H9 (cell line): Measurements from ENCODE around the gene NLRP12. TPM values are rescaled to one million over a fixed set of nuclear protein-coding genes. Genes with fewer than 3 reads are reported as not detected.

ENCODE experiments used
- DNase-seq: peaks from one replicate; pipeline ENCODE4 v3.0.0-alpha.2; 2017
- H2AFZ ChIP-seq: one replicate; pipeline ENCODE4 v1.6.1; 2013; ENCODE audit warnings: mild to moderate bottlenecking, low read length, control low read depth, moderate library complexity
- H2AK5ac ChIP-seq: 2 replicates; pipeline ENCODE4 v1.6.1; 2013; ENCODE audit warnings: low read length, control low read depth, mixed read lengths; ENCODE audit not compliant: insufficient read length
- H2BK120ac ChIP-seq: one replicate; pipeline ENCODE4 v1.6.1; 2013; ENCODE audit warnings: low read depth, mild to moderate bottlenecking, low read length, control low read depth, inconsistent platforms; ENCODE audit not compliant: poor library complexity, severe bottlenecking
- H2BK12ac ChIP-seq: 2 replicates; pipeline ENCODE4 v1.6.1; 2013; ENCODE audit warnings: low read length, control low read depth, mixed read lengths, low read depth; ENCODE audit not compliant: insufficient read length
- H2BK15ac ChIP-seq: 2 replicates; pipeline ENCODE4 v1.6.1; 2013; ENCODE audit warnings: low read depth, low read length, control low read depth
- H2BK20ac ChIP-seq: one replicate; pipeline ENCODE4 v1.6.1; 2013; ENCODE audit warnings: low read depth, mild to moderate bottlenecking, low read length, control low read depth, inconsistent platforms; ENCODE audit not compliant: poor library complexity, severe bottlenecking
- H2BK5ac ChIP-seq: 2 replicates; pipeline ENCODE4 v1.6.1; 2013; ENCODE audit warnings: low read length, control low read depth, mixed read lengths; ENCODE audit not compliant: insufficient read length
- H3K14ac ChIP-seq: 2 replicates; pipeline ENCODE4 v1.6.1; 2013; ENCODE audit warnings: low read length, control low read depth; ENCODE audit not compliant: insufficient read depth
- H3K18ac ChIP-seq: 2 replicates; pipeline ENCODE4 v1.6.1; 2013; ENCODE audit warnings: low read depth, mild to moderate bottlenecking, mixed read lengths, low read length, control low read depth; ENCODE audit not compliant: insufficient read length
- H3K23ac ChIP-seq: 2 replicates; pipeline ENCODE4 v1.6.1; 2013; ENCODE audit warnings: low read length, control low read depth, mixed read lengths, low read depth; ENCODE audit not compliant: insufficient read length
- H3K23me2 ChIP-seq: 2 replicates; pipeline ENCODE4 v1.6.1; 2013; ENCODE audit warnings: low read depth, mild to moderate bottlenecking, mixed read lengths, low read length, control low read depth; ENCODE audit not compliant: insufficient read length, poor library complexity, severe bottlenecking
- H3K27ac ChIP-seq: 2 replicates; pipeline ENCODE4 v1.5.1; 2013; ENCODE audit warnings: low read length, control low read depth, mixed read lengths, low read depth; ENCODE audit not compliant: insufficient read length
- H3K27me3 ChIP-seq: 2 replicates; pipeline ENCODE4 v1.6.1; 2013; ENCODE audit warnings: low read length, control low read depth, inconsistent platforms; ENCODE audit not compliant: insufficient read depth
- H3K4ac ChIP-seq: 2 replicates; pipeline ENCODE4 v1.6.1; 2013; ENCODE audit warnings: low read depth, mild to moderate bottlenecking, control low read depth, inconsistent platforms, low read length, moderate library complexity
- H3K4me1 ChIP-seq: 2 replicates; pipeline ENCODE4 v1.6.1; 2013; ENCODE audit warnings: low read length, control low read depth, inconsistent platforms; ENCODE audit not compliant: insufficient read depth
- H3K4me2 ChIP-seq: 2 replicates; pipeline ENCODE4 v1.6.1; 2013; ENCODE audit warnings: low read length, control low read depth, mixed read lengths; ENCODE audit not compliant: insufficient read length, insufficient read depth
- H3K56ac ChIP-seq: 2 replicates; pipeline ENCODE4 v1.6.1; 2013; ENCODE audit warnings: low read depth, mild to moderate bottlenecking, mixed read lengths, low read length, control low read depth; ENCODE audit not compliant: insufficient read length
- H3K79me1 ChIP-seq: 2 replicates; pipeline ENCODE4 v1.6.1; 2013; ENCODE audit warnings: low read depth, mild to moderate bottlenecking, moderate library complexity, low read length, control low read depth, inconsistent platforms; ENCODE audit not compliant: insufficient read depth, poor library complexity, severe bottlenecking
- H3K79me2 ChIP-seq: 2 replicates; pipeline ENCODE4 v1.6.1; 2013; ENCODE audit warnings: low read length, control low read depth, inconsistent platforms; ENCODE audit not compliant: insufficient read depth
- H3K9ac ChIP-seq: 2 replicates; pipeline ENCODE4 v1.6.1; 2013; ENCODE audit warnings: low read length, control low read depth, mixed read lengths; ENCODE audit not compliant: insufficient read length; ENCODE audit errors: extremely low read depth
- H3K9me3 ChIP-seq: one replicate; pipeline ENCODE4 v1.6.1; 2013; ENCODE audit warnings: low read depth, low read length, inconsistent platforms; ENCODE audit not compliant: control insufficient read depth
- H3T11ph ChIP-seq: one replicate; pipeline ENCODE4 v1.6.1; 2013; ENCODE audit warnings: mild to moderate bottlenecking, low read length, control low read depth, inconsistent platforms
- H4K20me1 ChIP-seq: one replicate; pipeline ENCODE4 v1.6.1; 2013; ENCODE audit not compliant: control insufficient read depth, insufficient read length, insufficient read depth
- H4K5ac ChIP-seq: 2 replicates; pipeline ENCODE4 v1.6.1; 2013; ENCODE audit warnings: low read depth, mild to moderate bottlenecking, mixed read lengths, low read length, control low read depth; ENCODE audit not compliant: insufficient read length
- H4K8ac ChIP-seq: replicated peaks from 2 replicates; pipeline ENCODE4 v1.6.1; 2013; ENCODE audit warnings: low read length, control low read depth, mixed read lengths, low read depth; ENCODE audit not compliant: insufficient read length
- H4K91ac ChIP-seq: 2 replicates; pipeline ENCODE4 v1.6.1; 2013; ENCODE audit warnings: low read depth, mild to moderate bottlenecking, moderate library complexity, mixed read lengths, low read length, control low read depth; ENCODE audit not compliant: insufficient read length
- H3K27ac Mint-ChIP-seq, 3 experiments: 2 replicates in 2 of 3; 3 replicates in 1 of 3; pipeline ENCODE4 v1.8.0; 2020 to 2021; ENCODE audit warnings: mixed read lengths in 3 of 3, mild to moderate bottlenecking in 1 of 3, moderate library complexity in 1 of 3
- H3K27me3 Mint-ChIP-seq: 2 replicates; pipeline ENCODE4 v1.8.0; 2021; ENCODE audit warnings: low read depth, mild to moderate bottlenecking, moderate library complexity, mixed read lengths
- H3K36me3 Mint-ChIP-seq, 3 experiments: 2 replicates in 2 of 3; 3 replicates in 1 of 3; pipeline ENCODE4 v1.8.0; 2020 to 2021; ENCODE audit warnings: low read depth in 3 of 3, mixed read lengths in 3 of 3; ENCODE audit not compliant: insufficient read depth in 1 of 3
- H3K4me1 Mint-ChIP-seq, 2 experiments: 2 replicates each; pipeline ENCODE4 v1.8.0; 2020; ENCODE audit warnings: mixed read lengths in 2 of 2
- H3K4me3 Mint-ChIP-seq, 2 experiments: 2 replicates in 1 of 2; 3 replicates in 1 of 2; pipeline ENCODE4 v1.8.0; 2020 to 2021; ENCODE audit warnings: mild to moderate bottlenecking in 2 of 2, mixed read lengths in 2 of 2, moderate library complexity in 1 of 2
- H3K9me3 Mint-ChIP-seq, 2 experiments: 2 replicates in 1 of 2; 3 replicates in 1 of 2; pipeline ENCODE4 v1.8.0; 2020; ENCODE audit warnings: mild to moderate bottlenecking in 2 of 2, mixed read lengths in 2 of 2, moderate library complexity in 1 of 2
- WGBS: extraction: QIAGEN DNeasy Blood & Tissue Kit; methylation state at CpG from one replicate; pipeline ENCODE4 v1.1.7; 2013; ENCODE audit warnings: missing lambda C conversion rate, low lambda C conversion rate, mixed read lengths; ENCODE audit not compliant: insufficient read length; ENCODE audit errors: extremely low coverage; 5-methylcytosine and 5-hydroxymethylcytosine counted together
- total RNA-seq: library from RNA; stranded (reverse); gene quantifications from 2 replicates; pipeline ENCODE4 v1.2.1, GENCODE V29; 2021
- TF ChIP-seq, protein P1 (sequence below): fragments of 200-600 bp; sonication (generic); conservative IDR thresholded peaks from 3 replicates; pipeline ENCODE4 v1.8.0; 2021; ENCODE audit warnings: antibody characterized with exemption, mild to moderate bottlenecking

NLRP12 gene
- total RNA-seq, 1 experiment from 2014 or later: 4.0 TPM

DNA sequence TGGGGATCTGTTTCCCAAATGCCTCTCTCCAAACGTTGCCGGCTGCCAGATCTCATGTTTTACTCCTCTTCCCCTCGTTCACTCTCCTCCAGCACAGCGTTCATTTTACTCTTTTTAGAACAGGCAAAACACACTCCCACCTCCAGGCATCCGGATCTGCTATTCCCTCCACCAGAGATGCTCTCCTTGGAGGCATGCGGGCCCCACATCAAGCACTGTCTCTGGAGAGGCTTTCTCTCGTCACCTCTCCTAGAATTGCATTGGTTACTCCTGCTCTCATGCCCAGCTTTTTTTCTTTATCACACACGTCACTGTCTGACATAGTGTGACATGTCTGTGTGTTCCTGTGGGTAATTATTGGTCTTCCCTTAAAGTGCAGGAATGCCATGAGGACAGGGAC, 23.4 kb upstream of the NLRP12 start:
- H2BK15ac ChIP-seq: no peak overlapping the region
- no peak overlapping the region for H2BK5ac ChIP-seq
- H3K9ac ChIP-seq: no peak overlapping the region
- no peak overlapping the region for H3K4me3 Mint-ChIP-seq
- no peak overlapping the region for H2BK120ac ChIP-seq
- DNase-seq: no peak
- no peaks in the 10 kb centered on the region for H4K20me1 ChIP-seq
- no peak overlapping the region for H4K5ac ChIP-seq
- H2BK12ac ChIP-seq: no peak overlapping the region
- H3K9me3 Mint-ChIP-seq: peaks cover 0 to 2% of the 10 kb centered on the region in 2 experiments; a peak in 1 of 5 replicates
- H4K91ac ChIP-seq: no peak overlapping the region
- no peak overlapping the region for H3K14ac ChIP-seq
- TF ChIP-seq, protein P1, sequence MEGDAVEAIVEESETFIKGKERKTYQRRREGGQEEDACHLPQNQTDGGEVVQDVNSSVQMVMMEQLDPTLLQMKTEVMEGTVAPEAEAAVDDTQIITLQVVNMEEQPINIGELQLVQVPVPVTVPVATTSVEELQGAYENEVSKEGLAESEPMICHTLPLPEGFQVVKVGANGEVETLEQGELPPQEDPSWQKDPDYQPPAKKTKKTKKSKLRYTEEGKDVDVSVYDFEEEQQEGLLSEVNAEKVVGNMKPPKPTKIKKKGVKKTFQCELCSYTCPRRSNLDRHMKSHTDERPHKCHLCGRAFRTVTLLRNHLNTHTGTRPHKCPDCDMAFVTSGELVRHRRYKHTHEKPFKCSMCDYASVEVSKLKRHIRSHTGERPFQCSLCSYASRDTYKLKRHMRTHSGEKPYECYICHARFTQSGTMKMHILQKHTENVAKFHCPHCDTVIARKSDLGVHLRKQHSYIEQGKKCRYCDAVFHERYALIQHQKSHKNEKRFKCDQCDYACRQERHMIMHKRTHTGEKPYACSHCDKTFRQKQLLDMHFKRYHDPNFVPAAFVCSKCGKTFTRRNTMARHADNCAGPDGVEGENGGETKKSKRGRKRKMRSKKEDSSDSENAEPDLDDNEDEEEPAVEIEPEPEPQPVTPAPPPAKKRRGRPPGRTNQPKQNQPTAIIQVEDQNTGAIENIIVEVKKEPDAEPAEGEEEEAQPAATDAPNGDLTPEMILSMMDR: no peak
- peaks cover 24% of the 10 kb centered on the region for H3K27me3 Mint-ChIP-seq
- H3K9me3 ChIP-seq: no peaks in the 10 kb centered on the region
- no peaks in the 10 kb centered on the region for H3K79me2 ChIP-seq
- H3K36me3 Mint-ChIP-seq: no peaks in the 10 kb centered on the region; a peak in 1 of 7 replicates
- H2BK20ac ChIP-seq: no peak overlapping the region
- H3K27ac Mint-ChIP-seq: no peak overlapping the region
- H4K8ac ChIP-seq: no peak overlapping the region
- no peak overlapping the region for H3K18ac ChIP-seq
- H3K23me2 ChIP-seq: no peaks in the 10 kb centered on the region
- H3K27me3 ChIP-seq: no peaks in the 10 kb centered on the region; the same call in 1 of the 2 replicates
- no peak overlapping the region for H3K4me2 ChIP-seq
- no peak overlapping the region for H2AFZ ChIP-seq
- H3K27ac ChIP-seq: no peak overlapping the region
- no peak overlapping the region for H3T11ph ChIP-seq
- WGBS: no CpG with 5 or more reads among the region's 8 CpGs
- no peak overlapping the region for H3K23ac ChIP-seq
- peaks cover 0 to 2% of the 10 kb centered on the region in 2 experiments; a peak in 3 of 4 replicates for H3K4me1 Mint-ChIP-seq
- no peak overlapping the region for H3K4ac ChIP-seq
- no peaks in the 10 kb centered on the region for H3K4me1 ChIP-seq
- H3K56ac ChIP-seq: no peak overlapping the region
- H2AK5ac ChIP-seq: no peak overlapping the region
- H3K79me1 ChIP-seq: no peaks in the 10 kb centered on the region
